Smooth muscle cell (in vitro differentiated cells): Measurements from ENCODE around the gene ACTRT2. TPM values are rescaled to one million over a fixed set of nuclear protein-coding genes. Genes with fewer than 3 reads are reported as not detected.

ENCODE experiments used
- DNase-seq: peaks from one replicate; lab custom pipeline; 2025; ENCODE audit not compliant: unreplicated experiment; lab: John Stamatoyannopoulos, UW
- H2AFZ ChIP-seq: fragments of 200-600 bp; sonication (generic); 2 replicates; pipeline ENCODE4 v1.6.0; 2016; ENCODE audit warnings: antibody characterized with exemption, low read depth, mild to moderate bottlenecking
- H3F3A ChIP-seq: fragments of 200-600 bp; sonication (generic); 2 replicates; pipeline ENCODE4 v1.6.0; 2017; ENCODE audit warnings: antibody characterized with exemption, low read depth
- H3K27ac ChIP-seq: fragments of 200-600 bp; sonication (generic); 2 replicates; pipeline ENCODE4 v1.5.1; 2016; ENCODE audit warnings: low read depth, mild to moderate bottlenecking
- H3K27me3 ChIP-seq: fragments of 200-600 bp; sonication (generic); 2 replicates; pipeline ENCODE4 v1.6.1; 2016; ENCODE audit warnings: low read depth, mild to moderate bottlenecking
- H3K36me3 ChIP-seq: fragments of 200-600 bp; sonication (generic); 2 replicates; pipeline ENCODE4 v1.5.1; 2016; ENCODE audit warnings: low read depth
- H3K4me1 ChIP-seq: fragments of 200-600 bp; sonication (generic); 2 replicates; pipeline ENCODE4 v1.5.1; 2016; ENCODE audit warnings: low read depth
- H3K4me2 ChIP-seq: fragments of 200-600 bp; sonication (generic); 2 replicates; pipeline ENCODE4 v1.6.0; 2016; ENCODE audit warnings: mild to moderate bottlenecking
- H3K4me3 ChIP-seq: fragments of 200-600 bp; sonication (generic); 2 replicates; pipeline ENCODE4 v1.5.1; 2016; ENCODE audit warnings: mild to moderate bottlenecking
- H3K79me2 ChIP-seq: fragments of 200-600 bp; sonication (generic); 2 replicates; pipeline ENCODE4 v1.6.0; 2016; ENCODE audit warnings: low read depth, mild to moderate bottlenecking
- H3K9ac ChIP-seq: fragments of 200-600 bp; sonication (generic); 2 replicates; pipeline ENCODE4 v1.6.0; 2016; ENCODE audit warnings: low read depth
- H3K9me3 ChIP-seq: fragments of 200-600 bp; sonication (generic); replicated peaks from 2 replicates; pipeline ENCODE4 v1.5.1; 2016; ENCODE audit warnings: low read depth
- H4K20me1 ChIP-seq: fragments of 200-600 bp; sonication (generic); 2 replicates; pipeline ENCODE4 v1.6.0; 2016; ENCODE audit warnings: low read depth
- CTCF ChIP-seq: fragments of 200-600 bp; sonication (generic); IDR thresholded peaks from 2 replicates; pipeline ENCODE4 v1.5.1; 2017; ENCODE audit warnings: borderline replicate concordance, mild to moderate bottlenecking, antibody characterized with exemption; ENCODE audit not compliant: insufficient read depth, poor library complexity, severe bottlenecking
- WGBS: methylation state at CpG from one replicate; pipeline ENCODE4 v1.1.7; 2016; ENCODE audit warnings: low lambda C conversion rate; 5-methylcytosine and 5-hydroxymethylcytosine counted together
- polyA plus RNA-seq: library from polyadenylated mRNA; unstranded; fragments of >200 nt; fragmentation: Nextera tagmentation; extraction: Ambion mirVana; gene quantifications from 2 replicates; pipeline ENCODE4 v1.2.1, GENCODE V29; 2016
- total RNA-seq: library from RNA; depleted of rRNA; stranded (reverse); fragments of >200 nt; gene quantifications from 2 replicates; pipeline ENCODE4 v1.2.3, GENCODE V29; 2014

The ACTRT2 gene
- total and polyA plus RNA-seq, 2 experiments from 2014 or later = not detected

- H3K4me3 ChIP-seq = no peak overlapping the region
- 74% methylated on average over 14 of the region's 14 CpGs for WGBS
- no peak overlapping the region for H3K4me2 ChIP-seq
- H4K20me1 ChIP-seq = no peaks in the 10 kb centered on the region
- H3K79me2 ChIP-seq = no peaks in the 10 kb centered on the region
- H2AFZ ChIP-seq = no peak overlapping the region
- no peak overlapping the region for H3K9ac ChIP-seq
- no peaks in the 10 kb centered on the region for H3K36me3 ChIP-seq
- no peaks in the 10 kb centered on the region for H3K27me3 ChIP-seq
- DNase-seq = no peak
- H3K4me1 ChIP-seq = no peaks in the 10 kb centered on the region
- no peak for TF ChIP-seq CTCF
- no peak overlapping the region for H3K27ac ChIP-seq
- H3F3A ChIP-seq = no peaks in the 10 kb centered on the region
- no peaks in the 10 kb centered on the region for H3K9me3 ChIP-seq
These were observed 48.2 kb upstream of the ACTRT2 start for GRCh38 chr1:2972879-2973575.

GRCh38 chr1:2973601-2974593 is 47.4 kb upstream of the ACTRT2 start:
- no peak overlapping the region for H3K4me3 ChIP-seq
- no peaks in the 10 kb centered on the region for H3K4me1 ChIP-seq
- no peak overlapping the region for H3K9ac ChIP-seq
- no peak overlapping the region for H2AFZ ChIP-seq
- H3K36me3 ChIP-seq = no peaks in the 10 kb centered on the region
- H3K9me3 ChIP-seq = no peaks in the 10 kb centered on the region
- no peak overlapping the region for H3K27ac ChIP-seq
- 69% methylated on average over 18 of the region's 18 CpGs for WGBS
- TF ChIP-seq CTCF = no peak
- H3K79me2 ChIP-seq = no peaks in the 10 kb centered on the region
- DNase-seq = no peak
- H3K4me2 ChIP-seq = no peak overlapping the region
- no peaks in the 10 kb centered on the region for H4K20me1 ChIP-seq
- no peaks in the 10 kb centered on the region for H3F3A ChIP-seq
- H3K27me3 ChIP-seq = no peaks in the 10 kb centered on the region

- Histone ChIP-seq H3K4me2 (no peak overlapping the region), H3K27me3 (no peaks in the 10 kb centered on the region), H3K4me1 (no peaks in the 10 kb centered on the region), H3K9me3 (no peaks in the 10 kb centered on the region), H3K4me3 (no peak overlapping the region), H3K79me2 (no peaks in the 10 kb centered on the region), H3K27ac (no peak overlapping the region), H3F3A (no peaks in the 10 kb centered on the region), H4K20me1 (no peaks in the 10 kb centered on the region), H3K36me3 (no peaks in the 10 kb centered on the region), H2AFZ (no peak overlapping the region), H3K9ac (no peak overlapping the region)
- 76% methylated on average over 18 of the region's 18 CpGs for WGBS
- DNase-seq = no peak
- TF ChIP-seq CTCF = no peak
These were observed 46.5 kb upstream of the ACTRT2 start for GRCh38 chr1:2974701-2975301.
